HG03066 (cell line): ENCODE measurements around the gene METTL8.
"Not testable (repeated sequence)": the region's sequence is repeated elsewhere in the genome, so short reads cannot be mapped to it uniquely, and the experiment has no call there.

Source experiments
- ATAC-seq: cut with Tn5 transposase; IDR thresholded peaks from one replicate; pipeline ENCODE4 v1.9.1; 2021; ENCODE audit warnings: low read depth; ENCODE audit not compliant: unreplicated experiment

The METTL8 gene

DNA sequence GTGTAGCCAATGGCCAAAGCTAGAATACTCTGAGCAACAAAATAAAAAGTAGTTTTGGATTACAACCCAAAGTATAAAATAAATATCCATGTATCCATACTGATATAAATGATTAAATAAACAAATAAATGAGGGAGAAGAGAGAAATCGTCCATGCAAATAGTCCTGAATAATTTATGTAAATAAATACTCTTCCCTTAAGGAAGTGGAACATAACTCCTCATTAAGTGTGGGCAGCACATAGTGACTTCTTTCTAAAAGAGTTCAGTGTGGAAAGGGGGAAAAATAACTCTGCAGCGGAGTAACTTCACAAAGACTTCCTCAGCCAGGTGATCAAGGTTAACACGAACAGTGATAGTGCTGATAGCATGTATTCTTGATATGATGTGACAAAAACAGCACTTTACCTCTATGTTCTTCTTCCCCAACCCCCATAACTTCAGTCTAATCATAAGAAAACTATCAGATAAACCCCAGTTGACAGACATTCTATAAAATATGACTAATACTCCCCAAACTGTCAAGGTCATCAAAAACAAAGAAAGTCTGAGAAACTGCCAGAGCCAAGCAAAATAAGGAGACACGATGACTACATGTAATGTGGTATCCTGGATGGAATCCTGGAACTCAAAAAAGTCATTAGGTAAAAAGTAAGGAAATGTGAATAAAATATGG, 30.7 kb downstream of the METTL8 start:
- ATAC-seq, result no peak

GRCh38 chr2:171401947-171402346, 31.8 kb downstream of the METTL8 start:
- ATAC-seq, result no peak

- no peak for ATAC-seq
Observed at GRCh38 chr2:171400395-171400794, 33.4 kb downstream of the METTL8 start.

- ATAC-seq, result no peak
Observed at GRCh38 chr2:171399292-171399691, 34.5 kb downstream of the METTL8 start.

- ATAC-seq, result no peak
Observed at GRCh38 chr2:171394164-171394740, 39.5 kb downstream of the METTL8 start.

- no peak for ATAC-seq
Observed at GRCh38 chr2:171393487-171393886, 40.3 kb downstream of the METTL8 start.

DNA sequence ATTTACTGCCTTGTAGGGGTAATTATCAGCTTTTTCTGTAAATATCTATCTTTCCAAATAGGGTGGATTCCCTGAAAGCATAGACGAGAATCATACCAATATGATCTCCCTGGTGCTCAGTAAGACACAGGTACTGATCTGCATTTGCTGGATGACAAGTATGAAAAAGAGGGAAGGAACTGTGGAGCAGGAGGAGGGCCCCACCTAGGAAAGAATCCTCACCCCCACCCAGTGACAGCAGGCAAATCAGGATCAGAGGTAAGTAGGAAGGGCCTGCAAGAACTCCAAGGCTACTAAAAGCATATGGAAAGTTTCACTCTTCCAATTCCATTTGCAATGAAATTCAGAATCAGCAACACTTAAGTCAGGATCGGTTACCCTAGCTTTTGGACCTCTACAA, 42.3 kb downstream of the METTL8 start:
- ATAC-seq, result no peak

- ATAC-seq, result no peak
Observed at GRCh38 chr2:171390941-171391516, 42.8 kb downstream of the METTL8 start.

- ATAC-seq, result no peak
Observed at GRCh38 chr2:171389780-171390179, 44.0 kb downstream of the METTL8 start.

DNA sequence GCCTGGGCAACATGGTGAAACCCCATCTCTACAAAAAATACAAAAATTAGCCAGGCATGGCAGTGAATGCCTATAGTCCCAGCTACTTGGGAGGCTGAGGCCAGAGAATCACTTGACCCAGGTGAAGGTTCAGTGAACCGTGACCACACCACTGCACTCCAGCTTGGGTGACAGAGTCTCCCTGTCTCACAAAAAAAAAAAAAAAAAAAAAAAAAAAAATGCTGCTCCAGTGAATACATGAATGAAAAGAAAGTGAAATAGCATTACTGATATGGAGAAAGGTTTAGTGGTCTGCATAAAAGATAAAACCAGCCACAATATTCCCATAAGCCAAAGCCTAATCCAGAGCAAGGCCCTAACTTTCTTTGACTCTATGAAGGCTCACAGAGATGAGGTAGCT, 44.5 kb downstream of the METTL8 start:
- peak; percentile 71 for ATAC-seq

GRCh38 chr2:171387052-171387451, 46.7 kb downstream of the METTL8 start:
- no peak for ATAC-seq

DNA sequence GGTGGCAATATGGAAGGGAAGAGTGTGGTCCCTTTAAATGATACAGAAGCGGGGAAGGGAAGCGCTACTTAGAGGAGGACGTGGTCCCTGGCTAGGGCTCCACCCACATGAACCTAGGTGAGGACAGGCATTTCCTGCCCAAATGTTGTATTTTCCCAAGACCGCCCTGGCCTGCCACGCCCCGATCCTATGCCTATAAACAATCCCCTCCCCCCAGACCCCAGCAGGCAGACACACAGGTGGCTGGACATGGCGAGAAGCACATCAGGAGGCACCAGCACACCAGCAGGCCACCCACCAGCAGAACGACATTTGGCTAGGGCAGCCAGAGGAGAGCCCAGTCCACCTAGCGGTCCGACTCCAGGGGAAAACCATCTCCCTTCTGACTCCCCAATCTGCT, 47.2 kb downstream of the METTL8 start:
- ATAC-seq, result no peak

- ATAC-seq, result no peak
Observed at GRCh38 chr2:171383134-171383533, 50.7 kb downstream of the METTL8 start.

DNA sequence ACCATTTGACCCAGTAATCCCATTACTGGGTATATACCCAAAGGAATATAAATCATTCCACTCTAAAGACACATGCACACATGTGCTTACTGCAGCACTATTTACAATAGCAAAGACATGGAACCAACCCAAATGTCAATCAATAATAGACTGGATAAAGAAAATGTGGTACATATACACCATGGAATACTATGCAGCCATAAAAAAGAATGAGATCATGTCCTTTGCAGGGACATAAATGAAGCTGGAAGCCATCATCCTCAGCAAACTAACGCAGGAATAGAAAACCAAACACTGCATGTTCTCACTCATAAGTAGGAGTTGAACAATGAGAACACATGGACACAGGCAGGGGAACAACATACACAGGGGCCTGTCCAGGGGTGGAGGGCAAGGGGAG, 51.6 kb downstream of the METTL8 start:
- ATAC-seq, result not testable (repeated sequence)

DNA sequence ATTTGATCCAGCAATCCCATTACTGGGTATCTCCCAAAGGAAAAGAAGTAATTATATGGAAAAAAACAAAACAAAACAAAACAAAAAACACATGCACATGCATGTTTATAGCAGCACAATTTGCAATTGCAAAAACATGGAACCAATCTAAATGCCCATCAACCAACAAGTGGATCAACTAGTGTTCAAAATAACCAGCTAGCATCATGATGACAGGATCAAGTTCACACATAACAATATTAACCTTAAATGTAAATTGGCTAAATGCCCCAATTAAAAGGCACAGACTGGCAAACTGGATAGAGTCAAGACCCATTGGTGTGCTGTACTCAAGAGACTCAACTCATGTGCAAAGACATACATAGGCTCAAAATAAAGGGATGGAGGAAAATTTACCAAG, 55.9 kb downstream of the METTL8 start:
- not testable (repeated sequence) for ATAC-seq

DNA sequence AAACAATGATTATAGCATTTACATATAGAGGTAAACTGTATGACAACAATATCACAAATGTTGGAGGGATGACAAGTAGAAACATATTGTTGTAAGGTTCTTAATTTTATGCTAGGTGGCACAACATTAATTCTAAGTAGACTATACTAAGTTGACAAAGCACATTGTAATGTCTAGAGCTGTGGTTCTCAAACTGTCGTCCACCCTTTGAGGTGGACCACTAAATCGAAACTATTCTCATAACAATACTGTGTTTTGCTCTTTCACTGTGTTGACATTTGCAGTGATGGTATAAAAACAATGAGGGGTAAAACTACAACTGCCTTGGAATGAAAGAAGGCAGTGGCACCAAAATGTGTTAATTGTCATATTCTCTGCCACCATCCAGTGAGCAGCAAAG, 66.1 kb downstream of the METTL8 start:
- ATAC-seq, result no peak

DNA sequence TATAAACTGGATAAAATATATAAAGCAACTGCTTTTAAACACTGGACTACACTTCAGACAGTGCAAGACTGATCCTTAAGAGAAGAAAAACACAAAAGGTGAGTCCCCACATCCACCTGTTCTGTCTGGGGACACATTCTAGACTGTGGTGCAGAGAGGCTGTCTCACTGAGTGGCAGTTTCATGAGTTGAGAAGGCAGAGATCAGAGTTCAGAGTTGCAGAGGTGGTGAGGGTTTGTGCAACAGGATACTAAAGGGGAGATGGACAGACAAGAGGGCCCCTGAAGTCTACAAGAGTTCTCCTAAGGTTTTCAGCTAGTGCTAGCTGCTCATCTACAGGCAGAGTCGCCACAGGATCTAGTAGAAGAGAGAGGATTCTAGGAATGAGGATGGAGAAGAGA, 68.0 kb downstream of the METTL8 start:
- no peak for ATAC-seq

- ATAC-seq, result no peak
Observed at GRCh38 chr2:171365232-171365631, 68.6 kb downstream of the METTL8 start.

DNA sequence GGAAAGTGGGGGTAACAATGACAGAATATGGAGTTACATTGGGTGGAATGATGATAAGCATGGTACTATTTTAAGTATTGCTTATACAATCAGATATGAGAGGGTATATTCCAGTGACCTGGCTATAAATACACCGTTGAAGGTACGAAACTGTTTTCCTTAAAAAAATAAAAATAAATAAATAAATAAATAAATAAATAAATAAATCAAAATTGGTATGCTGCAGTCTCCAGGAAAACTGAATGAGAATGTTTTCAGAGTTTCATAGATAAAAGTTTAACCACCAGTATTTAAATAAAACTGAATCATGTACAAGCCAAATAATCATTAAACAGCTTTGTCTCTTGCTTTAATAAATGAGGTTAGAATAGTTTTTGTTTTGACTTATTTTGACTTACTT, 71.4 kb downstream of the METTL8 start:
- ATAC-seq, result no peak

DNA sequence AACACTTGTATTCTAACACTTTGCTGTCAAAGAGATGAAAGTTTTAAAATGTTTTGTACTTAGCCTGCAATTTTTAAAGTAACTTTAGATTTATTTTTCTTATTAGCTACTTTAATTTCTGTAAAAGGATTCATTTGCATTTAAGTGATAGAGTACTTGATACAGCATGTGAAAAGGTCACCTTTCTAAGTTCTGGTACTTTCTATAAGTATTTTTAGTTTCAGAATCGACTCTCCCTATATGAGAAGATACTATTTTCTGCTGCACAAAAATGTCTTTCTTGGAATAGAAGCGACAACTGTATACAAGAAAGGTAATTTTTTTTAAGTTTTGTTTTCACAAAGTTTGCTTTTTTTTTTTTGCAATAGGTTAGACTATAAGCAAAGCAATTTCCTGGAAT, 72.9 kb downstream of the METTL8 start:
- no peak for ATAC-seq

- not testable (repeated sequence) for ATAC-seq
Observed at GRCh38 chr2:171353746-171354145, 80.0 kb downstream of the METTL8 start.

DNA sequence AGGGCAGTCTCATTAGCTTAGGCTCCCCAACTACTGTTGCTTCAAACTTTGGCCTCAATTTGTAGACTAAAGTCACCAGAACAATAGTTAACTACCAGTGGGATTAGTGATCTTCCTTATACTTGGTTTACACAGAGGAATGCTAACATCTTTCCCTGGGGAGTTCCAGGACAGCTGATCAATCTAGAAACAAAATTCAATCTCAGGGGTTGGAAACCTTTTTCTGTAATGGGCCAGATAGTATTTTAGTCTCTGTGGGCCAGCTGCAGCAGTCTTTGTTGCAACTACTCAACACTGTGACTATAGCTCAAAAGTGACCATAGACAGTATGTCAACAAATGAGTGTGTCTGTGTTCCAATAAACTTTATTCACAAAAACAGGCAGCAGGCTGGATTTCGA, 85.7 kb downstream of the METTL8 start:
- no peak for ATAC-seq
